H7 (cell line): ENCODE results near the gene TOMM40. TPM values are rescaled to one million over a fixed set of nuclear protein-coding genes. Genes with fewer than 3 reads are reported as not detected.
"Not testable (repeated sequence)": the region's sequence is repeated elsewhere in the genome, so short reads cannot be mapped to it uniquely, and the experiment has no call there.

ENCODE experiments used
- DNase-seq: peaks from one replicate; pipeline ENCODE4 v3.0.0; 2012
- H3K27me3 ChIP-seq: 2 replicates; pipeline ENCODE4 v1.6.0; 2011; ENCODE audit warnings: mild to moderate bottlenecking, low read length; ENCODE audit not compliant: control insufficient read depth, insufficient read depth
- H3K36me3 ChIP-seq: replicated peaks from 2 replicates; pipeline ENCODE4 v1.5.1; 2011; ENCODE audit warnings: low read length; ENCODE audit not compliant: control insufficient read depth, insufficient read depth
- H3K4me3 ChIP-seq: 2 replicates; pipeline ENCODE4 v1.5.1; 2011; ENCODE audit warnings: low read depth, mild to moderate bottlenecking, control low read depth, low read length, moderate library complexity; ENCODE audit not compliant: insufficient read depth
- total RNA-seq: library from RNA; depleted of rRNA; stranded (reverse); fragments of >200 nt; shearing (Covaris generic); gene quantifications from 2 replicates; pipeline ENCODE4 v1.2.3, GENCODE V29; 2014

TOMM40 gene
- total RNA-seq, 1 experiment from 2014 or later: 204 TPM

DNA sequence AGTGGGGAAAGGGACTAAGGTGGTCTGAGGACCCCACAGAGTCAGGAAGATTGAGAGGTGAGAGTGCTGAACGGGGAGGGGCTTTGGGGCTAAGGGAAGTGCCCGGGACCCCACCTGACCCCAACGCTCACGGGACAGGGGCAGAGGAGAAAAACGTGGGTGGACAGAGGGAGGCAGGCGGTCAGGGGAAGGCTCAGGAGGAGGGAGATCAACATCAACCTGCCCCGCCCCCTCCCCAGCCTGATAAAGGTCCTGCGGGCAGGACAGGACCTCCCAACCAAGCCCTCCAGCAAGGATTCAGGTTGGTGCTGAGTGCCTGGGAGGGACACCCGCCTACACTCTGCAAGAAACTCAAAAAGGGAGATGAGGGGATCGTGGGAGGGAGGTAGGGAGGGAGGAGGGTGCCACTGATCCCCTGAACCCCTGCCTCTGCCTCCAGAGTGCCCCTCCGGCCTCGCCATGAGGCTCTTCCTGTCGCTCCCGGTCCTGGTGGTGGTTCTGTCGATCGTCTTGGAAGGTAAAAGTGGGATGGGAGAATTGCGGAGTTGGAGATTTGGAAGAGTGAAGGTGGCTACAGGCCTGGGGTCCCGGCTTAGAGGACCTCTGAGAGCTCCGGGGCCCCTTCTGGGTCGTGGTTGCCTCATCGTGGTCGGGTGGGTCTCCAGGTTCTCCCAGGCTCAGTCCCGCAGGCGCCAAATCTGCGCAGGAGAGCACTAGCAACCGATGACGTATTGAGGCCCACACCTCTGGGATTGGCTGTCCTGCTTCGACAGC lies 23.6 kb downstream of the TOMM40 start, which contains the start of gene APOC1:
APOC1 (plus strand) TSS at position 176 of the 774 bp plus-strand sequence; CDS start at position 460, 284 bp downstream.
- peak within 1 kb of the TSS; percentile 61 for H3K4me3 ChIP-seq
- peak; percentile 96 for DNase-seq
- H3K36me3 ChIP-seq, H3K27me3 ChIP-seq: not testable (repeated sequence)

DNA sequence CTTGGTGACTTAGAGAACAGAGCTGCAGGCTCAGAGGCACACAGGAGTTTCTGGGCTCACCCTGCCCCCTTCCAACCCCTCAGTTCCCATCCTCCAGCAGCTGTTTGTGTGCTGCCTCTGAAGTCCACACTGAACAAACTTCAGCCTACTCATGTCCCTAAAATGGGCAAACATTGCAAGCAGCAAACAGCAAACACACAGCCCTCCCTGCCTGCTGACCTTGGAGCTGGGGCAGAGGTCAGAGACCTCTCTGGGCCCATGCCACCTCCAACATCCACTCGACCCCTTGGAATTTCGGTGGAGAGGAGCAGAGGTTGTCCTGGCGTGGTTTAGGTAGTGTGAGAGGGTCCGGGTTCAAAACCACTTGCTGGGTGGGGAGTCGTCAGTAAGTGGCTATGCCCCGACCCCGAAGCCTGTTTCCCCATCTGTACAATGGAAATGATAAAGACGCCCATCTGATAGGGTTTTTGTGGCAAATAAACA lies 33.2 kb downstream of the TOMM40 start:
- DNase-seq: peak; percentile 7
- H3K4me3 ChIP-seq: no peak overlapping the region

DNA sequence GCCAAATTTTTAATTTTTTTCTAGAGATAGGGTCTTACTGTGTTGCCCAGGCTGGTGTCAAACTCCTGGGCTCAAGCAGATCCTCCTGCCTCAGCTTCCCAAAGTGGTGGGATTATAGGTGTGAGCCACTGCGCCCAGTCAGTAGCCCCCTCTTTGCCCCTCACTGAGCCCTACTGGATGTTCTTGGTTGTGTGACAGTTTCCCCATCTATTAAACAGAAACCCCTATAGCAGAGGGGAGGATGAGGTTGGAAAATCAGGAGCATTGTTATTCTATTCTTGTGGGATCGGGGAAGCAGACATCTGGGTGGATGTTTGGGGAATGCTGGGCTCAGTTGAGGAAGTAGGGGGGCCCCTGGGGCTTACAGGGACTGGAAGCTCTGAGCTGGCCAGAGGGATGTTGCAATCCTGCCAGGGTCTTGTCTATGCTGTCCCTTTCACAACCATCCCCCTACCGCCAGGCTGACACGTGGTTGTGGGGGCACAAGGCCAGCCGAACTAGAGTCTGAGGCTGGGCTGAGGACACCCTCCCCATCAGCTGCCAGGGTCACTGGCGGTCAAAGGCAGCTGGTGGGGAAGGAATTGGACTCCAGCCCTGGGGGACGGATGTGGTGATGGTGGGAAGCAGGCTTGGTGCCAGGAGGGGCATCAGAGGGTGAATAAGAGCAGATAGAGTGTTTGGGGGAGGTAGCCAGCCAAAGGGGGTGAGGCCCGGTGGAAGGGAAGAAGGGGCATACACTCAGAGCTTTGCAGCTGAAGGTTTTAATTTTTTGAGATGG lies 34.2 kb downstream of the TOMM40 start:
- peak; percentile 19 for DNase-seq
- H3K4me3 ChIP-seq: no peak overlapping the region

More for the DNA sequence above, 33.2 kb downstream of the TOMM40 start:
- H3K36me3 ChIP-seq: no peaks in the 10 kb centered on the region; the same call in 1 of the 2 replicates
- H3K27me3 ChIP-seq: no peaks in the 10 kb centered on the region

DNA sequence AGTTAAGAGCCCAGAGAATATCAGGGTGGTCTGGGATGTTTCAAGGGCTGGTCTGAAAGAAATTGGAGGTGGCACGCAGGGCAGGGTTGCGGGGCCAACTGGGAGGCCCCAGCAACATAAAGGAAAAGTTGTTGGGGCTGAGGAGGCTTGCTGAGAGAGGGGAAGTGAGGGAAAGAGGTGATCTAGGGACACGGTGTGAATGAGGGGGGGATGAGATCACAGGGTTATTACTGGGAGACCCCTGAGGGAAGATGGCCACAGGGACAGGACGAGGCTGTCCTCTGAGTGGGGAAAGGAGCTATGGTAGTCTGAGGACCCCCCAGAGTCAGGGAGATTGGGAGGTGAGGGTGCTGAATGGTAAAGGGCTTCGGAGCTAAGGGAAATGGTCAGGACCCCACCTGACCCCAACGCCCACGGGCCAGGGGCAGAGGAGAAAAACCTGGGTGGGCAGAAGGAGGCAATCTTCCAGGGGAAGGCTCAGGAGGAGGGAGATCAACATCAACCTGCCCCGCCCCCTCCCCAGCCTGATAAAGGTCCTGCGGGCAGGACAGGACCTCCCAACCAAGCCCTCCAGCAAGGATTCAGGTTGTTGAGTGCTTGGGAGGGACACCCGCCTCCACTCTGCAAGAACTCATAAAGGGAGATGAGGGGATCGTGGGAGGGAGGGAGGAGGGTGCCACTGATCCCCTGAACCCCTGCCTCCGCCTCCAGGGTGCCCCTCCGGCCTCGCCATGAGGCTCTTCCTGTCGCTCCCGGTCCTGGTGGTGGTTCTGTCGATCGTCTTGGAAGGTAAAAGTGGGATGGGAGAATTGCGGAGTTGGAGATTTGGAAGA lies 35.4 kb downstream of the TOMM40 start:
- H3K36me3 ChIP-seq, H3K27me3 ChIP-seq: not testable (repeated sequence)
- H3K4me3 ChIP-seq: peak overlapping the region; percentile 30
- peak; percentile 48 for DNase-seq

More for the DNA sequence above, 34.2 kb downstream of the TOMM40 start:
- Histone ChIP-seq H3K36me3 (no peaks in the 10 kb centered on the region), H3K27me3 (no peaks in the 10 kb centered on the region)

DNA sequence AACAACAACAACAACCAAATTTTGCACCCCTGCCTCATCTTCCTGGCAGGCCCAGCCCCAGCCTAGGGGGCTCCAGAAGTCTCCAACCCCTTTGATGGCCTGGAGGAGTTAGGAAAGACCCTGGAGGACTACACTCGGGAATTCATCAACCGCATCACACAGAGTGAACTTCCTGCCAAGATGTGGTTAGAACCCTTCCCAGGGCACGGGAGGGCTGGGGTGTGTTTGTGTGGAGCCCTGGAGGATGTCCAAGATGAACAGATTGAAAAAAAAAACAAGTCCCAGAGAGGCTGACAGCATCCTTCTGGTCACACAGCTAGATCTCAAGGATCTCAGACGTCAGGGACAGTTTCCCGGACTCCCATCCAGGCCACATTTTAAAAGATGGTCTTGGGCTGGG lies 36.7 kb downstream of the TOMM40 start:
- H3K27me3 ChIP-seq: no peaks in the 10 kb centered on the region
- no peak for DNase-seq
- H3K36me3 ChIP-seq: no peaks in the 10 kb centered on the region

DNA sequence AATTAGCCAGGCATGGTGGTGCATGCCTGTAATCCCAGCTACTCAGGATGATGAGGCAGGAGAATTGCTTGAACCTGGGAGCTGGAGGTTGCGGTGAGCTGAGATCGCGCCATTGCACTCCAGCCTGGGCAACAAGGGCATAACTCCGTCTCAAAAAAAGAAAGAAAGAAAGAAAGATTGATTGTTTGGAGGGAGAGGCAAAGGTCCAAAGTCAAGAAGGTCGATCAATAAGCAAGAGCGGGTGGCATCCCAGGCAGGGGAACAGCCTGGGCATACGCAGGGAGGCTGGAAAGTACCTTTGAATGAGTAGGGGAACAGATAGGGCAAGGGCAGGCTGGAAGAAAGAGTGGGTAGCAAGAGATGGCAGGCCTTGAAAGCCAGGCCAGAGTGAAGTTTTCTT lies 39.0 kb downstream of the TOMM40 start:
- DNase-seq: no peak
- Histone ChIP-seq H3K27me3 (no peaks in the 10 kb centered on the region), H3K36me3 (no peaks in the 10 kb centered on the region), H3K4me3 (no peak overlapping the region)

More for the DNA sequence above, 36.7 kb downstream of the TOMM40 start:
- no peak overlapping the region for H3K4me3 ChIP-seq

DNA sequence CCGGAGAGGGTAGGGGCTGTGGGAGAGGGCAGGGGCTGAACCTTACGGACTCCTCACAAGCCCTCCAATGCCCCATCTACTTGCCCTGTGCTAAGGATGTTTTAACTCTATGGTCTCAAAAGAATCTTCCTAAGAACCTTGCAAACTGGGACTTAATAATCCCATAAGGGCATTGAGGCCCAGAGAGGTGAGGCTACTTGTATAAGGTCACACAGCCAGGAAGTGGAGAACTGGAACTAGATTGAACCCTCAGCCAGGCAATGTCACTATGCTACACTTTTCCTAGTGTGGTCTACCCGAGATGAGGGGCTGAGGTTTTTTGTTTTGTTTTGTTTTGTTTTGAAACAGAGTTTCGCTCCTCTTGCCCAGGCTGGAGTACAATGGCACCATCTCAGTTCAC lies 40.5 kb downstream of the TOMM40 start:
- H3K4me3 ChIP-seq: no peak overlapping the region
- H3K27me3 ChIP-seq: no peaks in the 10 kb centered on the region
- DNase-seq: no peak
- no peaks in the 10 kb centered on the region for H3K36me3 ChIP-seq

DNA sequence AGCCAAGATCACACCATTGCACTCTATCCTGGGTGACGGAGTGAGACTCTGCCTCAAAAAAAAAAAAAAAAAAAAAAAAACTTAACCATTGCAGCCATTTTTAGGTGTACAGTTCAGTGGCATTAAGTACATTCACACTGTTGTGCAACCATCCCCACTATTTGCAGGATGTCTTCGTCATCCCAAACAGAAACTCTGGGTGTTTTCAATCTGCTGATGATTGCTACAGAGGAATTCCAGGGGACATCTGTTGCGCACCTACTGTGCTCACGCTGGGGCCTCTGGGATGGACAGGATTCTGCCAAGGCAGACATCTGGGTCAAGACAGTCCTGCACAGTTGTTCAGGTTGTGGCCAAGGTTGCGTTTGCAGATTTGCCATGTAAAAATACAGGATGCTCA lies 48.6 kb downstream of the TOMM40 start:
- no peak for DNase-seq
- no peak overlapping the region for H3K4me3 ChIP-seq

DNA sequence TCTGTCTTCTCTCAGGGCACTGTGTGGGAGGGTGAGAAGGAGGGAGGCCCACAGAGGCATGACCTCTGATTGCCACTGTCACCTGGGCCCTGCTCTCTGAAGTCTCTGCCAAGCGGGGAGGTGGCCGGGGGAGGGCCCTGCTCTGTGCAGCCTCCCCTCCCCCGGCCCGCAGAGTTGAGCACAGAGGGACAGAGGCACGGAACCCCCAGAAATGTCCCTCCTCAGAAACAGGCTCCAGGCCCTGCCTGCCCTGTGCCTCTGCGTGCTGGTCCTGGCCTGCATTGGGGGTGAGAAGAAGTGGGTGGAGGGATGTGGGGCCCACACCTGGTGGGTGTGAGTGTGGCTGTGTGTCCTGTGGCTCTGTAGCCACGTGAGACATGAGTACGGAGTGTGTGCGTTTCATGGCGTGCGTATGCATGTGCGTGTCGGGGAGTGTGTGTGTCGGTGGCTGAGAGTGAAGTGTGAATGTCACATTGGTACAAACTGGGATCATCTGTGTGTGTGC lies 51.1 kb downstream of the TOMM40 start, which contains the start of gene APOC4:
APOC4 (plus strand) TSS at position 171 of the 505 bp plus-strand sequence; CDS start at position 212, 41 bp downstream.
- no peaks in the 10 kb centered on the region for H3K27me3 ChIP-seq
- no peak within 1 kb of the TSS for H3K4me3 ChIP-seq
- DNase-seq: peak; percentile 52
- H3K36me3 ChIP-seq: no peaks in the 10 kb centered on the region

More for the DNA sequence above, 48.6 kb downstream of the TOMM40 start:
- Histone ChIP-seq H3K36me3 (no peaks in the 10 kb centered on the region), H3K27me3 (no peaks in the 10 kb centered on the region)

DNA sequence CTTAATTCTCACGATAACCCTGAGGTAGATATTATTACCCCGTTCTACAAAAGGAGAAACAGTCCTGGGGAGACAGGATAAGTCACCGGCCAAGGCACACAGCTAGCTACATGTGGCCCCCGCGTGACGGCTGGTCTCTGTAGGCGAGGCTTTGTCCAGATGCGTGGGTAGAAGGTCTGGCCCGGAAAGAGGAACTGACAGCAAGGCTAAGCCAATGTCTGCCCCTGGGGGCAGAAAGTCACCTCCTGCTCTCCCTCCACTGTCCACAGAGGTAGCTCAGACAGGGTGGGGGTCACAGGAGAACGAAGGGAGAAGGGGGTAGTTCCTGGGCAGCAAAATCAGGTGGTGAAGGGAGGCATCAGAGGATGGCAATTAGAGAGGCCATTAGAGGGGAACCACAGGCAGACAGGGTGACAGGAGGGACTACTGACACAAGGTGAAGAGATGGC lies 52.8 kb downstream of the TOMM40 start:
- peak; percentile 58 for DNase-seq
- no peaks in the 10 kb centered on the region for H3K27me3 ChIP-seq
- H3K36me3 ChIP-seq: no peaks in the 10 kb centered on the region
- H3K4me3 ChIP-seq: no peak overlapping the region

DNA sequence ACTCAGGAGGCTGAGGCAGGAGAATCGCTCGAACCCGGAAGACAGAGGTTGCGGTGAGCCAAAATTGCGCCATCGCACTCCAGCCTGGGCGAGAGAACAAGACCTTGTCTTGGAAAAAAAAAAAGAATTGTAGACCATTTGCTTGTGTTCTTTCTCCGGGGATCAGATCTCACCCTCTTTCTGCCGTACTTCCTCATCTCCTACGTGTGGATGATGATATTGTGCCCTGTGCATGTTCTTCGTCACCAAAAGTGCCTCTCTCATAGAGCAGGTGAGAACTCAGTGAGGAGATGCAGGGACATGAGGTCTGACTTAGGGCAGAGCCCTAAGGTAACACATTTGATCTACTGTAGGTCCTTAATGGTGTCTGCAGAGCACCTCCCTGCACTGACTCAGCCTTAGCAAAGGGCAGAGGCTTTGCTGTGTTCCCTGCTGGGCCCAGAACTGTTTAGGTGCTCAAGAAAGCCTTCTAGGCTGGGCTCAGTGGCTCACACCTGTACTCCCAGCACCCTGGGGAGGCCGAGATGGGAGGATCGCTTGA lies 56.1 kb downstream of the TOMM40 start:
- H3K36me3 ChIP-seq: no peaks in the 10 kb centered on the region
- no peaks in the 10 kb centered on the region for H3K27me3 ChIP-seq
- no peak overlapping the region for H3K4me3 ChIP-seq
- DNase-seq: no peak

DNA sequence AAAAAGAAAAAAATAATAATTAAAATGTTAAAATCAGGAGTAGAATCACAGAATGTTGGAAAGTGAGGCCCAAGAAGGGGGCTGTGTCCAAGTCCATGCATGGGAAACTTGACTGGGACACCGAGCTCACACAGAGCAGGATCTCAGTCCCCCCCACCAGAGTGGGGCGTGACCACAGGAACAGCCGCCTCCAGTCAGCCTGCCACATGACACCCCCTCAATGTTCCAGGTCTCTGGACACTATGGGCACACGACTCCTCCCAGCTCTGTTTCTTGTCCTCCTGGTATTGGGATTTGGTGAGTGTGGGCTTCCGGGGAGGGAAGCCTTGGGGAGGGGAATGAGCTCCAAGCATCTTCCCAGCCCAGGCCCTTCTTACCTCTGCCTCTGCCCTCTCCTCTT lies 57.2 kb downstream of the TOMM40 start:
- no peaks in the 10 kb centered on the region for H3K36me3 ChIP-seq
- no peak for DNase-seq
- H3K4me3 ChIP-seq: no peak overlapping the region
- no peaks in the 10 kb centered on the region for H3K27me3 ChIP-seq

DNA sequence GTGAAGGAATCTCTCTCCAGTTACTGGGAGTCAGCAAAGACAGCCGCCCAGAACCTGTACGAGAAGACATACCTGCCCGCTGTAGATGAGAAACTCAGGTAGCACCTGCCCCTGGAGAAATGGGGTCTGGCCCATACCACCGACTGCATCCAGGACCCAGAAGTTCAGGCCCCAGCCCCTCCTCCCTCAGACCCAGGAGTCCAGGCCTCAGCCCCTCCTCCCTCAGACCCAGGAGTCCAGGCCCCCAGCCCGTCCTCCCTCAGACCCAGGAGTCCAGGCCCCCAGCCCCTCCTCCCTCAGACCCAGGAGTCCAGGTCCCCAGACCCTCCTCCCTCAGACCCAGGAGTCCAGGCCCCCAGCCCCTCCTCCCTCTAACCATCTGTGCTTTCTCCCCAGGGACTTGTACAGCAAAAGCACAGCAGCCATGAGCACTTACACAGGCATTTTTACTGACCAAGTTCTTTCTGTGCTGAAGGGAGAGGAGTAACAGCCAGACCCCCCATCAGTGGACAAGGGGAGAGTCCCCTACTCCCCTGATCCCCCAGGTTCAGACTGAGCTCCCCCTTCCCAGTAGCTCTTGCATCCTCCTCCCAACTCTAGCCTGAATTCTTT lies 57.8 kb downstream of the TOMM40 start:
- DNase-seq: no peak
- Histone ChIP-seq H3K36me3 (no peaks in the 10 kb centered on the region; the same call in 1 of the 2 replicates), H3K27me3 (no peaks in the 10 kb centered on the region), H3K4me3 (no peak overlapping the region)
